ENCODE measurements around the gene NBAS. TPM values are rescaled to one million over a fixed set of nuclear protein-coding genes. Genes with fewer than 3 reads are reported as not detected.

Gene NBAS
- polyA plus RNA-seq, 1 experiment = 35.6 TPM

- TF ChIP-seq, protein P1, sequence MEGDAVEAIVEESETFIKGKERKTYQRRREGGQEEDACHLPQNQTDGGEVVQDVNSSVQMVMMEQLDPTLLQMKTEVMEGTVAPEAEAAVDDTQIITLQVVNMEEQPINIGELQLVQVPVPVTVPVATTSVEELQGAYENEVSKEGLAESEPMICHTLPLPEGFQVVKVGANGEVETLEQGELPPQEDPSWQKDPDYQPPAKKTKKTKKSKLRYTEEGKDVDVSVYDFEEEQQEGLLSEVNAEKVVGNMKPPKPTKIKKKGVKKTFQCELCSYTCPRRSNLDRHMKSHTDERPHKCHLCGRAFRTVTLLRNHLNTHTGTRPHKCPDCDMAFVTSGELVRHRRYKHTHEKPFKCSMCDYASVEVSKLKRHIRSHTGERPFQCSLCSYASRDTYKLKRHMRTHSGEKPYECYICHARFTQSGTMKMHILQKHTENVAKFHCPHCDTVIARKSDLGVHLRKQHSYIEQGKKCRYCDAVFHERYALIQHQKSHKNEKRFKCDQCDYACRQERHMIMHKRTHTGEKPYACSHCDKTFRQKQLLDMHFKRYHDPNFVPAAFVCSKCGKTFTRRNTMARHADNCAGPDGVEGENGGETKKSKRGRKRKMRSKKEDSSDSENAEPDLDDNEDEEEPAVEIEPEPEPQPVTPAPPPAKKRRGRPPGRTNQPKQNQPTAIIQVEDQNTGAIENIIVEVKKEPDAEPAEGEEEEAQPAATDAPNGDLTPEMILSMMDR (IDR thresholded peaks at IDR 0.05; ENCODE audit: insufficient read depth, low read depth, low read length) = no peak
- Histone ChIP-seq H3K36me3 (ENCODE audit: control insufficient read depth, insufficient read depth, low read length) (peaks cover 4% of the 10 kb centered on the region; the same call in 1 of the 2 replicates), H3K27me3 (ENCODE audit: control insufficient read depth, insufficient read depth, low read length) (no peaks in the 10 kb centered on the region), H3K4me3 (ENCODE audit: low read depth, low read length) (no peak overlapping the region)
- ChIA-PET POLR2A (interaction anchor here (0.6 kb wide), 1 partner anchor 17 kb away, joined by 5 read pairs; no protein-coding TSS in a partner anchor), CTCF (no interaction called here)
- DNase-seq (ENCODE audit: low read depth) = no peak
These were observed 49.4 kb downstream of the NBAS start for GRCh38 chr2:15511686-15512085.

- no peaks in the 10 kb centered on the region for H3K27me3 ChIP-seq (ENCODE audit: control insufficient read depth, insufficient read depth, low read length)
- POLR2A ChIA-PET = no interaction called here
- H3K4me3 ChIP-seq (ENCODE audit: low read depth, low read length) = no peak overlapping the region
- no peak for DNase-seq (ENCODE audit: low read depth)
- peaks cover 4% of the 10 kb centered on the region; the same call in 1 of the 2 replicates for H3K36me3 ChIP-seq (ENCODE audit: control insufficient read depth, insufficient read depth, low read length)
- CTCF ChIA-PET = no interaction called here
- TF ChIP-seq, protein P1 (IDR thresholded peaks at IDR 0.05; ENCODE audit: insufficient read depth, low read depth, low read length) = no peak
These were observed 50.6 kb downstream of the NBAS start for GRCh38 chr2:15510552-15510951.

DNA sequence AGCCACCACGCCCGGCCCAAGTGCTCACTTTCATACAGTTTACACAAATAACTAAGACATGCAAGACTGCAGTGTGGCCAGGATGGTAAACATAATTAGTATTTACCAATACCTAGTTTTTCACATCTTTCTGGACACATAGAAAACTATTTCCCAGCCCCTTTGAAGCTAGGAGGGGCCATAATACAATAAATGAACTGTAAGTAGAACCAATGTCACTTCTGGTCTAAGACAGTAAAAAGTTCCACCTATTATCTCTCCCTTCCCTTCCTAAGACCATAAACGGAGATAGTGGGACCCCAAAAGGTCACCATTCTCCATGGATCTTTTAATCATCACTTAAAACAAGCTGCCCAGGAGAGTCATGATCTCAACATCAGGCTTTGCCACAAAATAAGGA lies 51.0 kb downstream of the NBAS start:
- TF ChIP-seq, protein P1 (IDR thresholded peaks at IDR 0.05; ENCODE audit: insufficient read depth, low read depth, low read length) = no peak
- ChIA-PET CTCF (no interaction called here), POLR2A (no interaction called here)
- H3K4me3 ChIP-seq (ENCODE audit: low read depth, low read length) = no peak overlapping the region
- peaks cover 4% of the 10 kb centered on the region; the same call in 1 of the 2 replicates for H3K36me3 ChIP-seq (ENCODE audit: control insufficient read depth, insufficient read depth, low read length)
- DNase-seq (ENCODE audit: low read depth) = no peak
- no peaks in the 10 kb centered on the region for H3K27me3 ChIP-seq (ENCODE audit: control insufficient read depth, insufficient read depth, low read length)

DNA sequence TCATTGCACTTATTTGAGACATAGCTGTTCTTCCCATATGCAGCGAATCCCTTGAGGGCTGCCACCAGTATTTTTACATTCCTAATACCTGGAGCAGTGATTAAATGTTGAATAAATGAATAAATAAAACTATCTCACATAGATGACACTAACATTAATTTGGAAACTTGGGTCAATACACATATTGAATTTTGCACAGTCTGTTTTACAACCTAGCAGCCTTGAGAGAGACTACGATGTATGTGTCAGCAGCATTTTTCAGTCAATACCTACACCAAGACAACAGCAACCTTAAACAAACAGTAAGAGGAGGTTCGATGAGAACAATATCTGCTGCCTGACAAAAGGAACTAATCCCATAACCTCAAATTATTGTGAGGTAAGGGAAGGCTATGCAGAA lies 53.4 kb downstream of the NBAS start:
- peaks cover 4% of the 10 kb centered on the region for H3K36me3 ChIP-seq (ENCODE audit: control insufficient read depth, insufficient read depth, low read length)
- no peak overlapping the region for H3K4me3 ChIP-seq (ENCODE audit: low read depth, low read length)
- H3K27me3 ChIP-seq (ENCODE audit: control insufficient read depth, insufficient read depth, low read length) = no peaks in the 10 kb centered on the region
- POLR2A ChIA-PET = no interaction called here
- TF ChIP-seq, protein P1 (IDR thresholded peaks at IDR 0.05; ENCODE audit: insufficient read depth, low read depth, low read length) = no peak
- DNase-seq (ENCODE audit: low read depth) = no peak
- CTCF ChIA-PET = interaction anchor here (1.1 to 1.3 kb wide), 2 partner anchors 11 kb away, joined by 3 to 8 read pairs; no protein-coding TSS in a partner anchor

DNA sequence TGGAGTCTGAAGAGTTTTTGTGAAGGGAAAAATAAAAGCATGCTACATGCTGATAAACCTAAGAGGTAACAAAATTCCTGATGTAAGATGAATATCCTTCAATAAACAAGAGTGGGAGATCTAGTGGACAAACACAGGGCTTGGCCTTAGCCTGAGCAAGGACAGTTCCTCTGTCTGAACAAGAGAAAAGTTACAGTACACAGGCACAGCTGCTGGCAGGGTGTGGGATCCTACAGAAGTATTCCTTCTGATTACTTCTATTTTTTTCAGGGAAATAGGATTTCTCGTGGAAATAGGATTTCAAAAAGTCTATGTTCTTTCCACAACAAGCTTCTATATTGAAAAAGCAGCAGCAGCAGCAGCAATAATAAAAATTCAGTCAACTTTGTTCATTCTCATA lies 54.1 kb downstream of the NBAS start:
- H3K36me3 ChIP-seq (ENCODE audit: control insufficient read depth, insufficient read depth, low read length) = peaks cover 6% of the 10 kb centered on the region
- H3K4me3 ChIP-seq (ENCODE audit: low read depth, low read length) = no peak overlapping the region
- ChIA-PET POLR2A (no interaction called here), CTCF (interaction anchor here (1.1 to 1.3 kb wide), 2 partner anchors 10 to 11 kb away, joined by 3 to 8 read pairs; no protein-coding TSS in a partner anchor)
- H3K27me3 ChIP-seq (ENCODE audit: control insufficient read depth, insufficient read depth, low read length) = no peaks in the 10 kb centered on the region
- DNase-seq (ENCODE audit: low read depth) = no peak
- TF ChIP-seq, protein P1 (IDR thresholded peaks at IDR 0.05; ENCODE audit: insufficient read depth, low read depth, low read length) = no peak

Data from BJ (cell line).